NCI-H446 (cell line): ENCODE measurements around the gene ZNF618.
A peak's percentile ranks its signal among the peaks of the same experiment; 100 is the strongest.
"Not testable (repeated sequence)": the region's sequence is repeated elsewhere in the genome, so short reads cannot be mapped to it uniquely, and the experiment has no call there.

Experiments
- DNase-seq, 2 experiments: peaks; one replicate each; lab custom pipeline; 2025; lab: John Stamatoyannopoulos, UW

The ZNF618 gene

GRCh38 chr9:113989017-113989713, 113.1 kb downstream of the ZNF618 start:
- peak in 1 of 2 experiments; percentile 11 for DNase-seq

GRCh38 chr9:113989714-113990569, 113.8 kb downstream of the ZNF618 start:
- DNase-seq, result no peak

- DNase-seq, result no peak
Measured at GRCh38 chr9:113990570-113990907, 114.4 kb downstream of the ZNF618 start.

GRCh38 chr9:113990975-113991471, 114.9 kb downstream of the ZNF618 start:
- DNase-seq, result no peak

GRCh38 chr9:113991714-113992113, 115.6 kb downstream of the ZNF618 start:
- DNase-seq, result no peak

- no peak for DNase-seq
Measured at GRCh38 chr9:113992276-113992951, 116.3 kb downstream of the ZNF618 start.

- no peak for DNase-seq
Measured at GRCh38 chr9:113992994-113993393, 116.9 kb downstream of the ZNF618 start.

GRCh38 chr9:113993838-113994540, 117.9 kb downstream of the ZNF618 start:
- peak; percentile 53 to 84 for DNase-seq

GRCh38 chr9:113995401-113995800, 119.3 kb downstream of the ZNF618 start:
- no peak for DNase-seq

- DNase-seq, result no peak
Measured at GRCh38 chr9:113995963-113996362, 119.9 kb downstream of the ZNF618 start.

- no peak for DNase-seq
Measured at GRCh38 chr9:113996531-113997001, 120.5 kb downstream of the ZNF618 start.

GRCh38 chr9:113997064-113997463, 121.0 kb downstream of the ZNF618 start:
- DNase-seq, result not testable (repeated sequence)

GRCh38 chr9:113997610-113998009, 121.5 kb downstream of the ZNF618 start:
- no peak for DNase-seq

- DNase-seq, result no peak
Measured at GRCh38 chr9:113998114-113998513, 122.0 kb downstream of the ZNF618 start.

GRCh38 chr9:113998525-113999255, 122.6 kb downstream of the ZNF618 start:
- no peak for DNase-seq

GRCh38 chr9:113999256-114000062, 123.3 kb downstream of the ZNF618 start:
- no peak for DNase-seq

- DNase-seq, result no peak
Measured at GRCh38 chr9:114000063-114000454, 124.0 kb downstream of the ZNF618 start.

- DNase-seq, result no peak
Measured at GRCh38 chr9:114000671-114001409, 124.7 kb downstream of the ZNF618 start.

- DNase-seq, result no peak
Measured at GRCh38 chr9:114001410-114001685, 125.2 kb downstream of the ZNF618 start.

GRCh38 chr9:114001794-114002261, 125.7 kb downstream of the ZNF618 start:
- no peak for DNase-seq
